WTC11 (cell line): ENCODE measurements around the gene COLEC12. TPM values are rescaled to one million over a fixed set of nuclear protein-coding genes. Genes with fewer than 3 reads are reported as not detected.

Experiments
- ATAC-seq: fragments of 200-7000 bp; cut with Tn5 transposase; 2 replicates; pipeline ENCODE4 v1.10.0; 2021; ENCODE audit warnings: mild to moderate bottlenecking, moderate library complexity
- CTCF ChIA-PET: fragments of 300-600 bp; sonication (Branson Sonifier 250); formaldehyde crosslinking; loops from one replicate; lab custom pipeline; 2021; ENCODE audit warnings: antibody characterized with exemption; lab: Charles Lee
- POLR2A ChIA-PET: fragments of 350-600 bp; sonication (Branson Sonifier 250); formaldehyde crosslinking; loops from one replicate; lab custom pipeline; 2021; ENCODE audit warnings: antibody characterized with exemption; lab: Charles Lee
- DNase-seq: peaks from one replicate; pipeline ENCODE4 v3.0.0; 2021; ENCODE audit warnings: low spot score
- H3K27ac Mint-ChIP-seq: 2 replicates; pipeline ENCODE4 v1.8.0; 2021; ENCODE audit warnings: mixed read lengths
- H3K27me3 Mint-ChIP-seq: 2 replicates; pipeline ENCODE4 v1.8.0; 2021; ENCODE audit warnings: low read depth, mild to moderate bottlenecking, moderate library complexity, mixed read lengths
- H3K36me3 Mint-ChIP-seq: 2 replicates; pipeline ENCODE4 v1.8.0; 2021; ENCODE audit warnings: mixed read lengths
- H3K4me1 Mint-ChIP-seq: 2 replicates; pipeline ENCODE4 v1.8.0; 2022; ENCODE audit warnings: mixed read lengths
- H3K4me3 Mint-ChIP-seq: 2 replicates; pipeline ENCODE4 v1.8.0; 2021; ENCODE audit warnings: mild to moderate bottlenecking, moderate library complexity, mixed read lengths
- H3K9me3 Mint-ChIP-seq: 2 replicates; pipeline ENCODE4 v1.8.0; 2021; ENCODE audit warnings: mixed read lengths
- ATF2 ChIP-seq: sonication (generic); formaldehyde crosslinking; IDR thresholded peaks from 2 replicates; pipeline ENCODE4 v1.8.1; 2022; ENCODE audit warnings: low read depth, missing genetic modification reagents, borderline replicate concordance
- ATF6 ChIP-seq: sonication (generic); formaldehyde crosslinking; IDR thresholded peaks from 2 replicates; pipeline ENCODE4 v1.8.1; 2023; ENCODE audit warnings: mild to moderate bottlenecking, missing genetic modification reagents
- EMX1 ChIP-seq: fragments of 250-450 bp; sonication (Bioruptor Pico); IDR thresholded peaks from 2 replicates; pipeline ENCODE4 v1.8.0; 2021; ENCODE audit warnings: mild to moderate bottlenecking
- ERG ChIP-seq: fragments of 250-450 bp; sonication (Bioruptor Pico); IDR thresholded peaks from 2 replicates; pipeline ENCODE4 v1.8.0; 2021; ENCODE audit warnings: mild to moderate bottlenecking
- FOXJ3 ChIP-seq: sonication (generic); formaldehyde crosslinking; IDR thresholded peaks from 2 replicates; pipeline ENCODE4 v1.9.0; 2021; ENCODE audit warnings: missing genetic modification reagents, mild to moderate bottlenecking, borderline replicate concordance
- NFE2L1 ChIP-seq: sonication (generic); formaldehyde crosslinking; IDR thresholded peaks from 2 replicates; pipeline ENCODE4 v1.8.1; 2023; ENCODE audit warnings: missing genetic modification reagents
- NR1H2 ChIP-seq: sonication (generic); formaldehyde crosslinking; IDR thresholded peaks from 2 replicates; pipeline ENCODE4 v1.9.0; 2021; ENCODE audit warnings: mild to moderate bottlenecking, moderate library complexity, missing genetic modification reagents
- PREB ChIP-seq: sonication (generic); formaldehyde crosslinking; IDR thresholded peaks from 2 replicates; pipeline ENCODE4 v1.8.1; 2022; ENCODE audit warnings: mild to moderate bottlenecking, missing genetic modification reagents, moderate library complexity, borderline replicate concordance
- TEAD1 ChIP-seq: sonication (generic); formaldehyde crosslinking; IDR thresholded peaks from 2 replicates; pipeline ENCODE4 v1.8.0; 2022; ENCODE audit warnings: mild to moderate bottlenecking, missing genetic modification reagents
- ZNF281 ChIP-seq: sonication (generic); formaldehyde crosslinking; IDR thresholded peaks from 2 replicates; pipeline ENCODE4 v1.8.0; 2023; ENCODE audit warnings: mild to moderate bottlenecking, missing genetic modification reagents
- ZNF317 ChIP-seq: sonication (generic); formaldehyde crosslinking; IDR thresholded peaks from 2 replicates; pipeline ENCODE4 v1.8.1; 2023; ENCODE audit warnings: low read depth, mild to moderate bottlenecking, moderate library complexity, missing genetic modification reagents, borderline replicate concordance
- ZNF532 ChIP-seq: fragments of 250-450 bp; sonication (Bioruptor Pico); IDR thresholded peaks from 2 replicates; pipeline ENCODE4 v1.9.0; 2021; ENCODE audit warnings: mild to moderate bottlenecking, borderline replicate concordance
- total RNA-seq: library from RNA; stranded (reverse); gene quantifications from 3 replicates; pipeline ENCODE4 v1.2.3, GENCODE V29; 2021

COLEC12 gene
- total RNA-seq, 1 experiment from 2014 or later, result 0.48 TPM

- TF ChIP-seq ERG (CRISPR knock-in tag), result no peak
- no peak for TF ChIP-seq EMX1 (CRISPR knock-in tag)
- TF ChIP-seq PREB (CRISPR knock-in tag), result no peak
- no peak for TF ChIP-seq NFE2L1 (CRISPR knock-in tag)
- TF ChIP-seq ZNF281 (CRISPR knock-in tag), result no peak
- TF ChIP-seq ZNF532, result no peak
- TF ChIP-seq ZNF317 (CRISPR knock-in tag), result no peak
- TF ChIP-seq TEAD1, result no peak
- TF ChIP-seq ATF2, result no peak
- TF ChIP-seq NR1H2 (CRISPR knock-in tag), result no peak
- TF ChIP-seq, all 79 proteins: peak for 0
- ATAC-seq (no peak), DNase-seq (no peak)
- POLR2A ChIA-PET, result no interaction called here
- H3K4me1 Mint-ChIP-seq, result peaks cover 14% of the 10 kb centered on the region
- H3K4me3 Mint-ChIP-seq, result no peak overlapping the region
- H3K36me3 Mint-ChIP-seq, result no peaks in the 10 kb centered on the region
- H3K27me3 Mint-ChIP-seq, result no peaks in the 10 kb centered on the region
- H3K9me3 Mint-ChIP-seq, result no peaks in the 10 kb centered on the region
- H3K27ac Mint-ChIP-seq, result no peak overlapping the region
- CTCF ChIA-PET, result no interaction called here
Observed at GRCh38 chr18:425106-425745, 75.3 kb downstream of the COLEC12 start.

- CTCF ChIA-PET, result no interaction called here
- Mint-ChIP-seq H3K27me3 (no peaks in the 10 kb centered on the region), H3K4me1 (peaks cover 18% of the 10 kb centered on the region), H3K4me3 (no peak overlapping the region), H3K9me3 (no peaks in the 10 kb centered on the region), H3K27ac (no peak overlapping the region), H3K36me3 (no peaks in the 10 kb centered on the region)
- ATAC-seq (no peak), DNase-seq (no peak)
- TF ChIP-seq ATF6 (CRISPR knock-in tag) (no peak), FOXJ3 (CRISPR knock-in tag) (no peak)
- POLR2A ChIA-PET, result no interaction called here
Observed at GRCh38 chr18:424668-425067, 75.8 kb downstream of the COLEC12 start.
